Activated CD4-positive, alpha-beta T cell treated with anti-CD3 and anti-CD28 coated beads, Interleukin-2, amount 50 U/mL, for 24 hours (primary cell): ENCODE data around the gene GPR31.
"Not testable (repeated sequence)": the region's sequence is repeated elsewhere in the genome, so short reads cannot be mapped to it uniquely, and the experiment has no call there.

ENCODE experiments used
- DNase-seq, 2 donors: peaks; one replicate each; pipeline ENCODE4 v3.0.0-alpha.2; 2020; ENCODE audit warnings: low read depth in 1 of 2, low spot score in 1 of 2

The GPR31 gene

GRCh38 chr6:167167699-167168098 lies 9.9 kb upstream of the GPR31 start:
- not testable (repeated sequence) for DNase-seq

DNA sequence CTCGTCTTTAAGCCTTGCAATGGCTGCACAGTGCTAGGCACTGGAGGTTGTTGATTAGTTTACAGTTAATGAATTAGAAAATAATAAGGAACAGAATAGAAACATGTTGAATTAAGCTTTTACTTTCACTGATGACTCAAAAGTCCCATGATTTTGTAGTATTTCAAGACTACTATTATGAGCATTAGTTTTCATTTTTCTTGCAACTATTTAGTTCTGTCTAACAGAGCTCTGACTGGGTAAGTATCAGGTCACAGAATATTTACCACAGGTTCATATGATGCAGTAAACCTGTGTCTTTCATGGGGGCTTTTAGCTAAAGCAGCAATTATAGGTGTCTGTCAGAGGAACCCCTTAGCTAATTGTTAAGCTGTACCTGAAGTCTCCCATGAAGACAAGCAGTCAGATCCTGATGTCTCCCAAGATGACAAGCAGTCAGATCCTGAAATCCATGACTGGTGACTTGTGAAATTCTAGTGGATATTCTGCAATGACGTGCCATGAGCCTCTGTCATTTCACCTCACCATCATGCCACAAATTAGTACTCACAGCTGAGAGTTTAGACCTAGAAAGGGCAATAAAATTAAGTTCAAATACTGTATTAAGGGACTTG lies 8.2 kb upstream of the GPR31 start:
- DNase-seq: no peak

- no peak for DNase-seq
Measured at GRCh38 chr6:167164261-167164660, 6.5 kb upstream of the GPR31 start.

DNA sequence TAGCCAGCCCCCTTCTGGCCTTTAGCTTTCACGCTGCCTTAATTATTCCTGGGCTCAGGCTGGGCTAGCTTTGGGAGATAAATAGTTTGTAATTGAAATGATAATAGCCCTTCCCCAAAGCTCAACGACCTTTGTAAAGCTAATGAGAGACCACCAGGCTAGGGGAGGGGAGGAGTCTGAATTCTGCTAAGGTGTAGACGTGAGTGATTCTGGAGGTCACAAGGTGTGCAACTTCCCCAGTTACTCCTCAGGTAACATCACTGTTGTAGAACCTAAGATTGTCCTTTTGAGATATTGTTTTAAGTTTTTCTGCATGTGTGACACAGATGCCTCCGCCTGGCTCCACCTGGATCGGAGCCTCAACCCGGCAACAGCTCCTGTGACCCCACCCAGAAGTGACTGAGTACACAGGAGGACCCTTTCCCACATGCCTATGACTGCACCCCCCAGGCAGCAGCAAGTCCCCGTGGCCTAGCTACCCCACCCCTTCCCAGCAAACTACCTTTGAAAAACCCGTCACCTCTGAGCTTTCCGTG lies 5.8 kb upstream of the GPR31 start:
- DNase-seq: no peak

GRCh38 chr6:167162591-167162990 lies 4.8 kb upstream of the GPR31 start:
- DNase-seq: no peak

DNA sequence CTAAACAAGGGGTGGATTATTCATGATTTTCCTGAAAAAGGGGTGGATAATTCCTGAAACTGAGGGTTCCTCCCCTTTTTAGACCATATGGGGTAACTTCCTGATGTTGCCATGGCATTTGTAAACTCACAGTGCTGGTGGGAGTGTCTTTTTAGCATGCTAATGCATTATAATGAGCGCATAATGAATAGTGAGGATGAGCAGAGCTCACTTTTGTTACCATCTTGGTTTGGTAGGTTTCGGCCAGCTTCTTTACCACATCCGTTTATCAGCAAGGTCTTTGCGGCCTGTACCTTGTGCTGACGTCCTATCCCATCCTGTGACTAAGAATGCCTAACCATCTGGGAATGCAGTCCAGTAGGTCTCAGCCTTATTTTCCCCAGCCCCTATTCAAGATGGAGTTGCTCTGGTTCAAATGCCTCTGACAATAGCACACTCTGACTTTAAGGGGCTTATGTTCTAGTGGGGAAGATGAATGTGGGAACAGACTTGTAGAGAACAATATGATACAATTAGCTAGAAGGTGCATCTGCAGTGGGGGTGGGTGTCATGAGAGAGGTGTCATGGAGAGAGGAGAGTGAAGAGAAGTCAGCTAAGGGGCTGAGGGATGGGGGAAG lies 4.2 kb upstream of the GPR31 start:
- no peak for DNase-seq

GRCh38 chr6:167157414-167157813 lies 366 bp downstream of the GPR31 start:
- DNase-seq: no peak

- DNase-seq: no peak
Measured at GRCh38 chr6:167154895-167155294, 2.9 kb downstream of the GPR31 start.

DNA sequence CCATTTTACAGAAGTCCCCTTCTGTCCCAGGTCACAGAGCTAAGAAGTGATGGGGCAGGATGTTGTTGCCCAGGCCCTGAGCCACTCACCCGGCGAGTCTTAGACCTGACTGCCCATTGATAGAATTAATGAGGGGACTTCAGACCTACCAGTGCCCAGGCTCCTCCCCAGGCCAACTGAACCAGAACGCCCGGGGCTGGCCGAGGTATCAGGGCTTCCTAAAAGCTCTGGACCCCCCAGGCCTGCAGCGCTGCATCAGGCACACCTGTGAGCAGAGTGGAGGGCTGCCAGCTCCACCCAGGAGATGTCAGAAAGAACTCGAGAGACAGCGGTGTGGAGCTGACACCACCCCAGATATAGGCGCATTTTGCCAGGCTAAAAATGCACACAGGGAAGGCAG lies 3.5 kb downstream of the GPR31 start:
- DNase-seq: no peak

DNA sequence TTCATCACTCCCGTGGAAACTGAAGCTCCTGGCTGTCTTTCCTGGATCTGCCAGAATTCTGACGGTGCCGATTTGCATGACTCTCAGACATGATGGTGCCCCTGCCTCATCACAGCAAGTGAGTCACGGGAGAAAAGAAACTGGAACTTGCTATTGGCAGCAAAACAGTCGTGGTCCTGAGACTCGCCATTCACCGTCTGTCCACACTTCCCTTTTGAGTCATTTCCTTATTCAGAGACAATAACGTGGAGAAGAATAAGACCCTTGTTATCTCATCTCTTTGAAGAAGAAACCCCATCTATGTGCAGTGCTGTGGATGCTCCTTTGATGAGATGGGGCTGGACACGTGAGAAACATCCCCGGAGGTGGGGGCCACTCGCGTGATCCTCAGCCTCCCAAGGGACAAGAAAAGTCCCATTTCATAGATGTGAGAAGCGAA lies 4.2 kb downstream of the GPR31 start:
- no peak for DNase-seq

GRCh38 chr6:167152862-167153261 lies 4.9 kb downstream of the GPR31 start:
- no peak for DNase-seq

DNA sequence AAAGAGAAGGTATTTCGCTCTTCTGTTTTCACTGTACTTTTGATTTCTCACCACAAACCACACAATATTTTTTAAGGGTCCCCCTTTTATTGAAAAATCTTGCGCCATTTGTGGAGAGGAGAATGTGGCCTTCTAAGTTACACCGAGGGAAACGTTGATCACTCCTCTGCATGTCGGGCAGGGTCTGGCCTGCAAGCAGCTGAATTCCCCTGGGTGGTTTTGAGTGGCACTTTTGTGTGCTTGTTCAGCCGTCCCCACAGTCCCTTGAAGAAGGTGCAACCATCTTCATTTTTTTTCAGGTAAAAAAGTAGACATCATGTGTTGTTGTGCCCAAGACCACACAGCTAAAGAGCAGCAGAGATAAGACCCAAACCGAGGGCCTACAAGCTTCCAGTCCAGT lies 6.1 kb downstream of the GPR31 start:
- DNase-seq: no peak

GRCh38 chr6:167150941-167151549 lies 6.7 kb downstream of the GPR31 start:
- no peak for DNase-seq

DNA sequence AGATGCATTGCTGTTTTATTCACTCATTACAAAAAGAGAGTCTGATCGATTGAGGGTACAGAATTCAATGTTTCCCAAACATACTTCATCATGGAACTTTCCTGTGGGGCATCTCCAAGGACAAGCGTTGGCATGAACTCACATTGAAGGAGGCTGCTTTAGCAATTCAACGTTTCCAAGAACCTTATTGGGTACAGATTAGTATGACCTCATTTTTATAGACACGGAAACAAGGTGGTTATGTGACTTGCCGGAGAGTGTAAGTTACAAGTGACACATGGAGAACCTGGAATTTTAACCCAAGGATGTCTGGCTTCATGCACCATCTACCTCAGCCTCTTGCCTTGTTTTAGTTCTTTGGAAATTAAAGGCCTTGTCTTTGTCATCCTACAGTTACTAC lies 8.8 kb downstream of the GPR31 start:
- no peak for DNase-seq

GRCh38 chr6:167148021-167148420 lies 9.8 kb downstream of the GPR31 start:
- no peak for DNase-seq

GRCh38 chr6:167146977-167147376 lies 10.8 kb downstream of the GPR31 start:
- no peak for DNase-seq

- no peak for DNase-seq
Measured at GRCh38 chr6:167146135-167146534, 11.6 kb downstream of the GPR31 start.

DNA sequence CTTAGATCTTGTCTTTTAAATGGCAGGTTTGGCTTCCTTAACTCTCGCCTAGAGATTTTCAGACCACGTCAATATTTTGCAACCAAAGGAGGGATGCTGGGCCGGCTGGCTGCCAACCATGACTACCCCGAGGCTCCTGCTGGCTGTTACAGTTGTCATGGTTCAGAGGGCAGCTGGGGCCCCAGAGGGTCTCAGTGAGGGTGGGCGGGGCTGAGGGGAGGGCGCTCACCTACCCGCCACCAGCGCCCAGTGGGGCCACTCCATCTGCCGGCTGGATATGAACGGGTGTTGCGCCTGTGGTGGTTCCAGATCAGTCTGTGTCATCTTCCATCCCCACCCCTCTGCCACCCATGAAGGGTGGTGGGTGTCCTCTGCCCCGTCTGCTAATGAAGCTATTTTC lies 12.3 kb downstream of the GPR31 start:
- no peak for DNase-seq

DNA sequence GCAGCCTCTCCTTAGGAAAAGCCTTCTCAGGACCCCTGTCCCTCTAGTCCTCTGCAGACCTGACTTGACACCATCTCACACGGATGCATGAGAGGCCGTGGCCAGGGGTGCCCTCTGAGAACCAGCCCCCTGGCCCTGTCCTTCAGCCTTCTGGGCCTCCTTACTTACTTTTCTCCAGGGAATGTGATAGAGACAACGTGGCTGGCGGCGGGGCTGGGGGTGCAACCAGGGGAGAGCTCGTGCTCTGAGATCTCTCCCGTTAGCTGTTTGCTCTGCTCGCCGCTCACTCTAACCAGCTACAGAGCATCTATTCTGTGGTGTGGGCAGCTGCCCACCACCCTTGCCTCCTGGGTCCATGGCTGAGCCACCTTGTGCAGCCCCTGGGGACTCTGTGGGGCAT lies 14.7 kb downstream of the GPR31 start:
- no peak for DNase-seq

DNA sequence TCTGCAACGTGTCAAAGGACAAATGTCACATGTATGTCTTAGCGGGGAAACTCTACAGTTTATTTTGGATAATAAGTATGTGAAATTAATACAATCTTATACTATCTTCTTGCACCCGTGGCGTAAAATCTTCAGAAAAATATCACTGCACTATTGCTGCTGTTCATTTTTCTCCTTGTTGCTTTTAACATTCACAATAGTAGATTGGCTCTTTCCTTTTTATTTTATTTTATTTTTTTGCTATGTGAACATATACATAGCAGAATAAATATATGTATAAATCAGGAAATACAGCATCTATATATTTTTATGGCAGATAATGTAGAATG lies 15.4 kb downstream of the GPR31 start:
- DNase-seq: no peak

GRCh38 chr6:167141667-167142432 lies 15.9 kb downstream of the GPR31 start:
- peak; percentile 19 to 30 for DNase-seq
